Mesodermal cell (in vitro differentiated cells): Measurements from ENCODE around the gene FGF3.

Source experiments
- H3K27ac ChIP-seq: 2 replicates; pipeline ENCODE4 v1.7.0; 2013; ENCODE audit warnings: mild to moderate bottlenecking, low read depth, low read length, moderate library complexity; ENCODE audit not compliant: severe bottlenecking
- H3K36me3 ChIP-seq: 2 replicates; pipeline ENCODE4 v1.7.1; 2013; ENCODE audit warnings: mild to moderate bottlenecking, low read length, moderate library complexity; ENCODE audit not compliant: control insufficient read depth, insufficient read depth
- H3K4me1 ChIP-seq: one replicate; pipeline ENCODE4 v1.7.1; 2013; ENCODE audit warnings: mild to moderate bottlenecking, low read length; ENCODE audit not compliant: insufficient read depth, control insufficient read depth, poor library complexity, severe bottlenecking
- H3K4me3 ChIP-seq: 2 replicates; pipeline ENCODE4 v1.7.0; 2013; ENCODE audit warnings: low read length, control low read depth, mild to moderate bottlenecking; ENCODE audit not compliant: insufficient read depth, poor library complexity, severe bottlenecking; ENCODE audit errors: extremely low read depth
- H3K9me3 ChIP-seq: 2 replicates; pipeline ENCODE4 v1.7.1; 2013; ENCODE audit warnings: mild to moderate bottlenecking, low read length, moderate library complexity; ENCODE audit not compliant: control insufficient read depth
- WGBS, 2 experiments: methylation state at CpG; one replicate each; pipeline ENCODE4 v1.1.5; 2013; ENCODE audit warnings: missing lambda C conversion rate in 2 of 2; ENCODE audit not compliant: insufficient coverage in 2 of 2; 5-methylcytosine and 5-hydroxymethylcytosine counted together

The FGF3 gene

GRCh38 chr11:69821511-69822040, 2.4 kb upstream of the FGF3 start:
- 87 to 88% methylated on average over 17 of the region's 17 CpGs for WGBS, 2 experiments
- H3K27ac ChIP-seq = no peak overlapping the region
- H3K4me1 ChIP-seq = peaks cover 10% of the 10 kb centered on the region
- no peak overlapping the region for H3K4me3 ChIP-seq
- H3K36me3 ChIP-seq = no peaks in the 10 kb centered on the region
- H3K9me3 ChIP-seq = no peaks in the 10 kb centered on the region

DNA sequence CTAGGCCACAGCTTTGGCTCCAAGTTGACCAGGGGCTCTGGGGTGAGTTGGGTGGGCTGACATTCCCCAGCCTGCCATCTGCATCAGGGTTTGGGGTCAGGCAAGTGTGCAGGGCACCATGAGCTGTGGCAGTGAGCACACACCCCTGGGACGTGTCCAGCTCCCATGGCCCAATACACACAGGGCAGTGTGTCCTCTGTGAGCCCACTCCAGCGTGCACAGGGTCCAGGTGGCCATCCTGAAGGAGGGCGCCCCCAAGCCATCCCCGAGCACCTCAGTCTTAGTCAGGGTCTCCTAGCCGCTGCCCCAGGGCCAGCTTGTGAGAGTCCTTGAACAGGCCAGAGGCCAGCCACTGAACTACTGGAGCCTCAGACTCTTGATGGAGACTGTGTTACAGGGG, 1.2 kb upstream of the FGF3 start:
- no peaks in the 10 kb centered on the region for H3K36me3 ChIP-seq
- H3K27ac ChIP-seq = no peak overlapping the region
- no peak overlapping the region for H3K4me3 ChIP-seq
- peaks cover 5% of the 10 kb centered on the region for H3K4me1 ChIP-seq
- no peaks in the 10 kb centered on the region for H3K9me3 ChIP-seq
- WGBS, 2 experiments = 86 to 91% methylated on average over 4 to 5 of the region's 5 CpGs

DNA sequence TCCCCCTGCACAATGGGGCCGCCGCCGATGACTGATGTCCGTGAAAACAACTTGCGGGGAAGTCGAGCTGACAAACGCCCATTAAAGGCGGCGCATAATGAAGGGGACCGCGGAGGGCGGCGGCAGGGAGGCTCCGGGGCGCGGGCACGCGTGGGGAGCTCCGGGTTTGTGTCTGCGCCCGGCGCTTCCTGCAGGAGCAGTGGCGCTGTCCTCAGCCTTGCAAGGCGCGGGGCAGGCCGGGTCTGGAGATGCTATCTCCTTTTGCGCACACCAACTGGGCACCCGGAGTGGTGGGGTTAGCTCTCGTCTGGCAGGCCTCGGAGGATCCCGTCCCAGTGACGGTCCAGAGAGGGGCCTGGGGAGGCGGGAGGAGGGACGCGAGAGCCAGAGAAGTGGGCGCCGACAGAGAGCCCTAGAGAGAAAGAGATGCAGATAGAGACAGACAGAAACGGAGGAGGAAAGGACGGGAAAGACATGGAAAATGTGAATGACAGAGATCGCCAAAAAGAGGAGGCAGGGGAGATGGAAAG, 390 bp upstream of the FGF3 start:
- Histone ChIP-seq H3K4me3 (no peak overlapping the region), H3K4me1 (peaks cover 3% of the 10 kb centered on the region), H3K36me3 (no peaks in the 10 kb centered on the region), H3K27ac (no peak overlapping the region), H3K9me3 (no peaks in the 10 kb centered on the region)
- WGBS, 2 experiments = 8 to 9% methylated on average over 30 to 40 of the region's 40 CpGs

DNA sequence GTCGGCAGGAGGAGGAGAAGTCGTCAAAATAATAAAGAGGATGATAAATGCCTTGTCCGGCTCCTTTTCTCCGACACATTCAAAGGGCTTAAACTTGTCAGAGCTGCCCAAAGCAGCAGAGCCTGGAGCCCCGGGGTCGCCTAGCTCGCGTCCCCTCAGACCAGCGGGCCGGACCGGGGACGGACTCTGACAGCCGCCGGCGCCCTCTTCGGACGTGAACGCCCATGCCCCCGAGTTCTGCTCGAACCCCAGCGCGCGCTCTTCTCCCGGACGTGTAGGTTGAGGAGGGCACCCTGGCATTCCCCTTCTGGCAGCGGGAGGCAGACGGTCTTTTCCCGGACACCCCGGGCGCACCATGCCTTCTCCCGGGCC, 999 bp downstream of the FGF3 start:
- Histone ChIP-seq H3K4me1 (peaks cover 3% of the 10 kb centered on the region), H3K4me3 (peak overlapping the region; percentile 33), H3K36me3 (no peaks in the 10 kb centered on the region), H3K9me3 (no peaks in the 10 kb centered on the region), H3K27ac (no peak overlapping the region)
- WGBS, 2 experiments = 1 to 3% methylated on average over 26 to 29 of the region's 31 CpGs

- Histone ChIP-seq H3K4me3 (peak overlapping the region; percentile 33), H3K9me3 (no peaks in the 10 kb centered on the region), H3K4me1 (peaks cover 3% of the 10 kb centered on the region), H3K27ac (no peak overlapping the region), H3K36me3 (no peaks in the 10 kb centered on the region)
- WGBS, 2 experiments = 1 to 3% methylated on average over 65 to 102 of the region's 107 CpGs
These were observed 1.7 kb downstream of the FGF3 start for GRCh38 chr11:69817265-69818230.

GRCh38 chr11:69816671-69817070, 2.5 kb downstream of the FGF3 start:
- H3K9me3 ChIP-seq = no peaks in the 10 kb centered on the region
- H3K4me1 ChIP-seq = peaks cover 3% of the 10 kb centered on the region
- H3K4me3 ChIP-seq = no peak overlapping the region
- no peak overlapping the region for H3K27ac ChIP-seq
- no peaks in the 10 kb centered on the region for H3K36me3 ChIP-seq
- WGBS, 2 experiments = 56 to 69% methylated on average over 10 of the region's 12 CpGs

GRCh38 chr11:69815973-69816372, 3.2 kb downstream of the FGF3 start:
- WGBS, 2 experiments = 88 to 89% methylated on average over 10 to 13 of the region's 13 CpGs

DNA sequence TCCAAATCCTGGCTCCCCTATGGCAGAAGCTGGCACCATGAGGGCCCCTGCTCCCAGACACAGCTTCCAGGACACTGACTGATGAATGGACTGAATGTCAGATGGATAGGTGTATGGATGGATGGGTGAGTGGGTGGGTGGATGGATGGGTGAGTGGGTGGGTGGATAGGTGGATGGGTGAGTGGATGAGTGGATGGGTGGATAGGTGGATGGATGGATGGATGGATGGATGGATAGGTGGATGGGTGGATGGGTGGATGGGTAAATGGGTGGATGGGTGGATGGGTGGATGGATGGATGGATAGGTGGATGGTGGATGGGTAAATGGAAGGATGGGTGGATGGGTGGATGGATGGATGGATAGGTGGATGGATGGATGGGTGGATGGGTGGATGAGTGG, 4.3 kb downstream of the FGF3 start:
- Histone ChIP-seq H3K9me3 (no peaks in the 10 kb centered on the region), H3K4me3 (no peak overlapping the region), H3K27ac (no peak overlapping the region), H3K4me1 (peaks cover 3% of the 10 kb centered on the region), H3K36me3 (no peaks in the 10 kb centered on the region)

More at GRCh38 chr11:69815973-69816372, 3.2 kb downstream of the FGF3 start:
- Histone ChIP-seq H3K4me1 (peaks cover 3% of the 10 kb centered on the region), H3K36me3 (no peaks in the 10 kb centered on the region), H3K27ac (no peak overlapping the region), H3K4me3 (no peak overlapping the region), H3K9me3 (no peaks in the 10 kb centered on the region)

- Histone ChIP-seq H3K4me3 (no peak overlapping the region), H3K4me1 (no peaks in the 10 kb centered on the region), H3K36me3 (no peaks in the 10 kb centered on the region), H3K27ac (no peak overlapping the region), H3K9me3 (no peaks in the 10 kb centered on the region)
- WGBS, 2 experiments = 80 to 85% methylated on average over 7 of the region's 7 CpGs
These were observed 4.8 kb downstream of the FGF3 start for GRCh38 chr11:69814411-69814810.

DNA sequence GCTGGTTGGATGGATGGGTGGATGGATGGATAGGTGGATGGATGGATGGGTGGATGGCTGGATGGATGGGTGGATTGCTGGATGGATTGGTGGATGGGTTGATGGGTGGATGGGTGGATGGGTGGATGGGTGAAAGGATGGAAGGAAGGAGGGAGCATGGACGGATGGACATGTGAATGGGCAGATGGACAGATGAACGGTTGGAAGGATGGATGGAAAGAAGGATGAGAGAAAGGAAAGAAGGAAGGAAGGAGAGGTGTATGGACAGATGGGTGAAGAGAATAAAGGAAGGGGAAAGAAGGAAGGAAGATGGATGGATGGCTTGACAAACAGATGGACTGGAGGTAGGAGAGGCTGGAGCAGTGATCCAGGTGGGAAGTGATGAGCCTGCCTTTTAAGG, 5.4 kb downstream of the FGF3 start:
- Histone ChIP-seq H3K4me1 (no peaks in the 10 kb centered on the region), H3K9me3 (no peaks in the 10 kb centered on the region), H3K36me3 (no peaks in the 10 kb centered on the region), H3K27ac (no peak overlapping the region), H3K4me3 (no peak overlapping the region)
- 87 to 90% methylated on average over 2 of the region's 2 CpGs for WGBS, 2 experiments

- H3K27ac ChIP-seq = no peak overlapping the region
- no peaks in the 10 kb centered on the region for H3K4me1 ChIP-seq
- no peaks in the 10 kb centered on the region for H3K36me3 ChIP-seq
- H3K4me3 ChIP-seq = no peak overlapping the region
- H3K9me3 ChIP-seq = no peaks in the 10 kb centered on the region
- WGBS, 2 experiments = 84% methylated on average over 3 to 7 of the region's 10 CpGs
These were observed 6.3 kb downstream of the FGF3 start for GRCh38 chr11:69812946-69813345.
